ENCODE results near the gene MPRIP.
"Not testable (repeated sequence)": the region's sequence is repeated elsewhere in the genome, so short reads cannot be mapped to it uniquely, and the experiment has no call there.

DNA sequence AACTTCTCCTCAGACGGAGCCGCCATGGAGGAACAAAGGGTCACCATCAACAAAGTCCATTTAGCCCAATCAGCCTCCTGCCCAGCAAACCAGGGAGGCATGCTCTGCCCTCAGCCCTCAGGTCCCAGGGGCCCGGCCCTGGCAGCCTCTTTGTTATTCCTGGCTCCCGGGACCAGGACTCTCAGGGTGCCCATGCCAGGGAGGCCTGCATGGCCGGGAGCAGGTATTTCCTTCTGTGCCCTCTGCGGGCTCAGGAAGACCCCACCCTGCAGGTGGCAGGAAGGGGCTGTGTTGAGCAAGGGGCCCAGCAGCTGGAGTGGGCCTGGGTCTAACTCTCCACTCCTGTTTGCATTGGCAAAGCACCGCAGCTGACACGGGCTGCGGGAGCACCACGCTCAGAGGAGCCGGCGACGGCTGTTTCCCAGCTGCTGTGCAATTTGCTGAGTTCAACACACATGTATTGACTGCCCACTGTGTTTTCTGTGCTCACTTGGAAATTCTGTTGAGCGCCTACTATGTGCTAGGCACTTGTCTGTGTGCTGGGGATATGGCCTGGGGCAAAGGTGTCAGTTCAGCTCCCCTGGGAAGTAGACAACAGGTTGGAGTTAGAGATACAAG lies 37.2 kb upstream of the MPRIP start:
- TF ChIP-seq POLR2A (IDR thresholded peaks at IDR 0.05): not testable (repeated sequence)
- TF ChIP-seq, protein P1, sequence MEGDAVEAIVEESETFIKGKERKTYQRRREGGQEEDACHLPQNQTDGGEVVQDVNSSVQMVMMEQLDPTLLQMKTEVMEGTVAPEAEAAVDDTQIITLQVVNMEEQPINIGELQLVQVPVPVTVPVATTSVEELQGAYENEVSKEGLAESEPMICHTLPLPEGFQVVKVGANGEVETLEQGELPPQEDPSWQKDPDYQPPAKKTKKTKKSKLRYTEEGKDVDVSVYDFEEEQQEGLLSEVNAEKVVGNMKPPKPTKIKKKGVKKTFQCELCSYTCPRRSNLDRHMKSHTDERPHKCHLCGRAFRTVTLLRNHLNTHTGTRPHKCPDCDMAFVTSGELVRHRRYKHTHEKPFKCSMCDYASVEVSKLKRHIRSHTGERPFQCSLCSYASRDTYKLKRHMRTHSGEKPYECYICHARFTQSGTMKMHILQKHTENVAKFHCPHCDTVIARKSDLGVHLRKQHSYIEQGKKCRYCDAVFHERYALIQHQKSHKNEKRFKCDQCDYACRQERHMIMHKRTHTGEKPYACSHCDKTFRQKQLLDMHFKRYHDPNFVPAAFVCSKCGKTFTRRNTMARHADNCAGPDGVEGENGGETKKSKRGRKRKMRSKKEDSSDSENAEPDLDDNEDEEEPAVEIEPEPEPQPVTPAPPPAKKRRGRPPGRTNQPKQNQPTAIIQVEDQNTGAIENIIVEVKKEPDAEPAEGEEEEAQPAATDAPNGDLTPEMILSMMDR (IDR thresholded peaks at IDR 0.05): not testable (repeated sequence)

Data from body of pancreas (tissue), 4 donors.